Activated CD8-positive, alpha-beta memory T cell treated with anti-CD3 and anti-CD28 coated beads for 4 hours (primary cell): ENCODE results near the gene HES2.
"Not testable (repeated sequence)": the region's sequence is repeated elsewhere in the genome, so short reads cannot be mapped to it uniquely, and the experiment has no call there.

Source experiments
- DNase-seq, 2 donors: peaks; one replicate each; pipeline ENCODE4 v3.0.0-alpha.2; 2020; ENCODE audit warnings: low read depth in 2 of 2

Gene HES2

GRCh38 chr1:6419804-6420453, at the start of gene HES2:
TSS of gene HES2 (minus strand) at chr1:6419919. CDS start at chr1:6419820, 99 bp downstream.
- DNase-seq, result no peak

- no peak for DNase-seq
Measured at GRCh38 chr1:6468729-6469461, 49.2 kb upstream of the HES2 start.

- DNase-seq, result no peak
Measured at GRCh38 chr1:6467744-6468688, 48.3 kb upstream of the HES2 start.

- DNase-seq, result no peak
Measured at GRCh38 chr1:6467224-6467623, 47.5 kb upstream of the HES2 start.

GRCh38 chr1:6466751-6467150, 47.0 kb upstream of the HES2 start:
- DNase-seq, result no peak

GRCh38 chr1:6466023-6466422, 46.3 kb upstream of the HES2 start, which contains the start of gene TNFRSF25:
TSS of gene TNFRSF25 (minus strand) at chr1:6466173. CDS start at chr1:6466107, 66 bp downstream.
- no peak for DNase-seq

- DNase-seq, result no peak
Measured at GRCh38 chr1:6465461-6466005, 45.8 kb upstream of the HES2 start.

- no peak for DNase-seq
Measured at GRCh38 chr1:6464915-6465314, 45.2 kb upstream of the HES2 start.

- DNase-seq, result no peak
Measured at GRCh38 chr1:6464514-6464836, 44.8 kb upstream of the HES2 start.

- no peak for DNase-seq
Measured at GRCh38 chr1:6463120-6463412, 43.3 kb upstream of the HES2 start.

GRCh38 chr1:6462412-6463119, 42.8 kb upstream of the HES2 start:
- no peak for DNase-seq

GRCh38 chr1:6461538-6462411, 42.1 kb upstream of the HES2 start:
- DNase-seq, result no peak

GRCh38 chr1:6461051-6461530, 41.4 kb upstream of the HES2 start:
- DNase-seq, result no peak

- peak; percentile 83 to 87 for DNase-seq
Measured at GRCh38 chr1:6460301-6461050, 40.8 kb upstream of the HES2 start.

GRCh38 chr1:6459850-6460265, 40.1 kb upstream of the HES2 start:
- no peak for DNase-seq

- DNase-seq, result no peak
Measured at GRCh38 chr1:6456800-6457466, 37.2 kb upstream of the HES2 start.

GRCh38 chr1:6455752-6456520, 36.2 kb upstream of the HES2 start:
- DNase-seq, result not testable (repeated sequence)
